Measurements from ENCODE around the gene ATXN1L. TPM values are rescaled to one million over a fixed set of nuclear protein-coding genes. Genes with fewer than 3 reads are reported as not detected.
A peak's percentile ranks its signal among the peaks of the same experiment; 100 is the strongest.

Gene ATXN1L, protein sequence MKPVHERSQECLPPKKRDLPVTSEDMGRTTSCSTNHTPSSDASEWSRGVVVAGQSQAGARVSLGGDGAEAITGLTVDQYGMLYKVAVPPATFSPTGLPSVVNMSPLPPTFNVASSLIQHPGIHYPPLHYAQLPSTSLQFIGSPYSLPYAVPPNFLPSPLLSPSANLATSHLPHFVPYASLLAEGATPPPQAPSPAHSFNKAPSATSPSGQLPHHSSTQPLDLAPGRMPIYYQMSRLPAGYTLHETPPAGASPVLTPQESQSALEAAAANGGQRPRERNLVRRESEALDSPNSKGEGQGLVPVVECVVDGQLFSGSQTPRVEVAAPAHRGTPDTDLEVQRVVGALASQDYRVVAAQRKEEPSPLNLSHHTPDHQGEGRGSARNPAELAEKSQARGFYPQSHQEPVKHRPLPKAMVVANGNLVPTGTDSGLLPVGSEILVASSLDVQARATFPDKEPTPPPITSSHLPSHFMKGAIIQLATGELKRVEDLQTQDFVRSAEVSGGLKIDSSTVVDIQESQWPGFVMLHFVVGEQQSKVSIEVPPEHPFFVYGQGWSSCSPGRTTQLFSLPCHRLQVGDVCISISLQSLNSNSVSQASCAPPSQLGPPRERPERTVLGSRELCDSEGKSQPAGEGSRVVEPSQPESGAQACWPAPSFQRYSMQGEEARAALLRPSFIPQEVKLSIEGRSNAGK
- 10 to 100 TPM; 15.8 to 22.6 (median 19.4) TPM for total RNA-seq

DNA sequence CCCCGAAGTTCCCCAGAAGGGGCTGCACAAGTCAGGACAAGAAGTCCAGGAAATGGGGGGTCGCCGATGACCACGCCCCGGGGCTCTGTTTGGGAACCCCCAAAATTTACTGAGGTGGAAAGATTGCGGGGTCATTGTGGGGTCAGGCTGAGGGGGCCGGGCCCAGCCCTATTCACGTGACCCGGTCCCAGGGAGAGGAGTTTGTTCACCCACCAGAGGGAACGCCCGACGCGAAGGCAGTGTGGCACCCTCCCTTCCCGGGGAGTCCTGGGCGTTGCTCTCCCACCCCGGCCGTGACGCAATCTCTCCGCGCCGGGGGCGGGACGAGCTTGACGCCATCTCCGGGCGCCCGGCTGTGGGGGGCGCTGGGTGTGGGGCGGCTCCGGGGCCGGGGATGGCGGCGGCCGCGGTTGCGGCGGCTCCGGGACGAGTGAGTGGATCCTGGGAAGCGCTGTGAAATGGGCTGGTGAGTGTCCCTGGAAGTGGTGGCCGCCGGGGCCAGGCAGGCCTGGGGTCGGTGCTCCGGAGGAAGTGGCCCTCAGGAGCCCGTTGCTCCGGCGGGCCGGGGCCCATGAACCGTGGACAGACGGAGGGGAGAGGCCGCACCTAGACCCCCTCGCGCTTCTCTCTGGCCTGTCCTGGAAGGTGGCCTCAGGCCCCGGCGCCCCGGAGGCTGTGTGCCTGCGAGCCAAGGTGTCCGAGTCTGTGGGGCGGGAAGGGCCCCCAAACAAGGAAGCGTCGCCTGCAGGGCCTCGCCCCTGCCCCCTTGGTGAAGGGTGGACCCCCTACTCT is at the start of gene ATXN1L:
ATXN1L (plus strand) TSS at position 338 of the 792 bp plus-strand sequence. CDS start 3,765 bp downstream, outside the sequence.
- ATAC-seq: peak; percentile 88 to 90
- H3K27ac ChIP-seq: peak within 1 kb of the TSS; percentile 87 to 93 (median 88)
- H3K4me1 ChIP-seq: peaks cover 22 to 25% of the 10 kb centered on the region in 2 donors
- peaks cover 0 to 17% of the 10 kb centered on the region in 2 donors for H3K36me3 ChIP-seq
- no peaks in the 10 kb centered on the region for H3K9me3 ChIP-seq
- in situ Hi-C loops (cut with MboI; ENCODE audit: low sequenced_read_pairs in 4 of 4): no loop called here
- H3K27me3 ChIP-seq: no peaks in the 10 kb centered on the region
- H3K4me3 ChIP-seq: peak within 1 kb of the TSS; percentile 83 to 100 (median 94)
- intact Hi-C loops (cut with DNase I; ENCODE audit: low total_unique reads): loop anchor here (2.0 to 5.0 kb wide), 2 partner anchors 36 to 37 kb away; partner anchors contain the start of genes AP1G1 and ZNF821
- peak; percentile 74 to 90 for DNase-seq
- peak; percentile 78 to 85 for TF ChIP-seq POLR2A (IDR thresholded peaks at IDR 0.05)
- TF ChIP-seq, protein P1, sequence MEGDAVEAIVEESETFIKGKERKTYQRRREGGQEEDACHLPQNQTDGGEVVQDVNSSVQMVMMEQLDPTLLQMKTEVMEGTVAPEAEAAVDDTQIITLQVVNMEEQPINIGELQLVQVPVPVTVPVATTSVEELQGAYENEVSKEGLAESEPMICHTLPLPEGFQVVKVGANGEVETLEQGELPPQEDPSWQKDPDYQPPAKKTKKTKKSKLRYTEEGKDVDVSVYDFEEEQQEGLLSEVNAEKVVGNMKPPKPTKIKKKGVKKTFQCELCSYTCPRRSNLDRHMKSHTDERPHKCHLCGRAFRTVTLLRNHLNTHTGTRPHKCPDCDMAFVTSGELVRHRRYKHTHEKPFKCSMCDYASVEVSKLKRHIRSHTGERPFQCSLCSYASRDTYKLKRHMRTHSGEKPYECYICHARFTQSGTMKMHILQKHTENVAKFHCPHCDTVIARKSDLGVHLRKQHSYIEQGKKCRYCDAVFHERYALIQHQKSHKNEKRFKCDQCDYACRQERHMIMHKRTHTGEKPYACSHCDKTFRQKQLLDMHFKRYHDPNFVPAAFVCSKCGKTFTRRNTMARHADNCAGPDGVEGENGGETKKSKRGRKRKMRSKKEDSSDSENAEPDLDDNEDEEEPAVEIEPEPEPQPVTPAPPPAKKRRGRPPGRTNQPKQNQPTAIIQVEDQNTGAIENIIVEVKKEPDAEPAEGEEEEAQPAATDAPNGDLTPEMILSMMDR (IDR thresholded peaks at IDR 0.05 in 4 of 5, conservative IDR thresholded peaks at IDR 0.05 in 1 of 5): peak in 1 of 5 experiments; percentile 33

GRCh38 chr16:71796501-71797097 is 49.2 kb upstream of the ATXN1L start:
- H3K36me3 ChIP-seq: peaks cover 0 to 31% of the 10 kb centered on the region in 2 donors
- no peaks in the 10 kb centered on the region for H3K9me3 ChIP-seq
- no peaks in the 10 kb centered on the region for H3K27me3 ChIP-seq
- peaks cover 20 to 31% of the 10 kb centered on the region in 2 donors for H3K4me1 ChIP-seq
- TF ChIP-seq, protein P1 (IDR thresholded peaks at IDR 0.05 in 4 of 5, conservative IDR thresholded peaks at IDR 0.05 in 1 of 5): no peak
- TF ChIP-seq POLR2A (IDR thresholded peaks at IDR 0.05): no peak
- in situ Hi-C loops (cut with MboI; ENCODE audit: low sequenced_read_pairs in 4 of 4): no loop called here
- H3K27ac ChIP-seq: no peak overlapping the region
- intact Hi-C loops (cut with DNase I; ENCODE audit: low total_unique reads): no loop called here
- ATAC-seq: no peak
- DNase-seq: no peak
- H3K4me3 ChIP-seq: no peak overlapping the region

DNA sequence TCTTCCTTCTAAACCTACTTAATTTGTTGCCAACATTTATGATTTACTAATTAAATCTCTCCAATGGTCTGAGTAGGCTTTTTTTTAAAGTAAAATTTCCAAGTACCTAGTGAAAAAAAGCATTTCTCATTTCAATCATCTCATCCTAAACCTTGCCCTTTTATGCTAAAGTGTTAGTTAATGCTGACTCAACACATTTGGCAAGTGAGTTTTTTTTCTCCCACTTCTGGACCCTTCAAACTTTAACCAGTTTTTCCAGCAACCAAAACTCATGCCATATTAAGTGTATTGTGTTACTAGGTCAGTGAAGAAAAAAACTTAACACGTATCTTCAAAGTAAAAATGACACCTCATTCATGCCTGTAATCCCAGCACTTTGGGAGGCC is 42.5 kb upstream of the ATXN1L start:
- no peak for TF ChIP-seq POLR2A (IDR thresholded peaks at IDR 0.05)
- TF ChIP-seq, protein P1 (IDR thresholded peaks at IDR 0.05 in 4 of 5, conservative IDR thresholded peaks at IDR 0.05 in 1 of 5): no peak

More for the DNA sequence above, 42.5 kb upstream of the ATXN1L start:
- Histone ChIP-seq H3K27ac (peak overlapping the region; percentile 33 to 74 (median 63)), H3K9me3 (no peaks in the 10 kb centered on the region), H3K4me3 (no peak overlapping the region), H3K36me3 (peaks cover 0 to 31% of the 10 kb centered on the region in 2 donors), H3K27me3 (no peaks in the 10 kb centered on the region), H3K4me1 (peaks cover 36 to 47% of the 10 kb centered on the region in 2 donors)
- in situ Hi-C loops (cut with MboI; ENCODE audit: low sequenced_read_pairs in 4 of 4) (loop anchor here in 1 of 4 donors (10.0 kb wide), 1 partner anchor 92 kb away; the partner anchor contains the start of gene IST1), intact Hi-C loops (cut with DNase I; ENCODE audit: low total_unique reads) (no loop called here)
- ATAC-seq (no peak), DNase-seq (no peak)

Data from gastrocnemius medialis (tissue), 4 donors.